ENCODE results near the gene TNS3.

Gene TNS3

GRCh38 chr7:47375121-47375938 is 206.6 kb downstream of the TNS3 start:
- H3K27me3 ChIP-seq (ENCODE audit: control insufficient read depth, insufficient read depth, low read length): no peaks in the 10 kb centered on the region
- H3K9me3 ChIP-seq (ENCODE audit: control insufficient read depth, low read depth, low read length): no peaks in the 10 kb centered on the region
- no peak overlapping the region for H3K4me3 ChIP-seq (ENCODE audit: low read length)
- peaks cover 27% of the 10 kb centered on the region for H3K4me1 ChIP-seq (ENCODE audit: control insufficient read depth, low read depth, low read length)
- no peaks in the 10 kb centered on the region for H3K36me3 ChIP-seq (ENCODE audit: control insufficient read depth, low read depth, low read length)
- H3K9ac ChIP-seq (ENCODE audit: low read length): no peak overlapping the region
- no peak overlapping the region for H3K27ac ChIP-seq (ENCODE audit: low read length)

GRCh38 chr7:47374538-47374937 is 207.4 kb downstream of the TNS3 start:
- Histone ChIP-seq H3K9me3 (ENCODE audit: control insufficient read depth, low read depth, low read length) (no peaks in the 10 kb centered on the region), H3K4me1 (ENCODE audit: control insufficient read depth, low read depth, low read length) (peaks cover 19% of the 10 kb centered on the region), H3K27me3 (ENCODE audit: control insufficient read depth, insufficient read depth, low read length) (no peaks in the 10 kb centered on the region), H3K9ac (ENCODE audit: low read length) (no peak overlapping the region), H3K4me3 (ENCODE audit: low read length) (no peak overlapping the region), H3K36me3 (ENCODE audit: control insufficient read depth, low read depth, low read length) (no peaks in the 10 kb centered on the region), H3K27ac (ENCODE audit: low read length) (no peak overlapping the region)

GRCh38 chr7:47373871-47374451 is 207.9 kb downstream of the TNS3 start:
- Histone ChIP-seq H3K4me3 (ENCODE audit: low read length) (no peak overlapping the region), H3K27me3 (ENCODE audit: control insufficient read depth, insufficient read depth, low read length) (no peaks in the 10 kb centered on the region), H3K9me3 (ENCODE audit: control insufficient read depth, low read depth, low read length) (no peaks in the 10 kb centered on the region), H3K36me3 (ENCODE audit: control insufficient read depth, low read depth, low read length) (no peaks in the 10 kb centered on the region), H3K9ac (ENCODE audit: low read length) (no peak overlapping the region), H3K27ac (ENCODE audit: low read length) (no peak overlapping the region), H3K4me1 (ENCODE audit: control insufficient read depth, low read depth, low read length) (peaks cover 16% of the 10 kb centered on the region)

GRCh38 chr7:47371733-47372368 is 210.1 kb downstream of the TNS3 start:
- Histone ChIP-seq H3K36me3 (ENCODE audit: control insufficient read depth, low read depth, low read length) (no peaks in the 10 kb centered on the region), H3K9me3 (ENCODE audit: control insufficient read depth, low read depth, low read length) (no peaks in the 10 kb centered on the region), H3K4me3 (ENCODE audit: low read length) (no peak overlapping the region), H3K27ac (ENCODE audit: low read length) (no peak overlapping the region), H3K4me1 (ENCODE audit: control insufficient read depth, low read depth, low read length) (peaks cover 16% of the 10 kb centered on the region), H3K27me3 (ENCODE audit: control insufficient read depth, insufficient read depth, low read length) (no peaks in the 10 kb centered on the region), H3K9ac (ENCODE audit: low read length) (no peak overlapping the region)

DNA sequence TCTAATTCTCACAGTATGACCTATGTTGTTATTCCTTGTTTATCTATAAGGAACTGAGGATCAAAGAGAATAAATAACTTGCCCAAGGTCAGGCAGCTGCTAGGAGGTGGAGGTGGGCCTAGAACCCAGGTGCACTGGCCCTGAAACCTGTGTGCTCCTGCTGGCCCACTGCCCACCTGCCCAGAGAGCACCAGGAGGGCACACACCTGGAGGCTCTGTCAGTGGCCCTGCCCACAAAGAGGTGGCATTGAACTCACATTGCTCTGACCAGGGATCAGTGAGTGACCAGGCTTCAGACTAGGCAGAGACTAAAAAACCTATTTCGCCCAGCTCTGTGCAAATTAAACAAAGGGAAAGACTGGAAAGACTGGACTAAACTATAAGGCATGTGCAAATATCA is 210.6 kb downstream of the TNS3 start:
- Histone ChIP-seq H3K36me3 (ENCODE audit: control insufficient read depth, low read depth, low read length) (no peaks in the 10 kb centered on the region), H3K9me3 (ENCODE audit: control insufficient read depth, low read depth, low read length) (no peaks in the 10 kb centered on the region), H3K4me1 (ENCODE audit: control insufficient read depth, low read depth, low read length) (peaks cover 16% of the 10 kb centered on the region), H3K9ac (ENCODE audit: low read length) (no peak overlapping the region), H3K27ac (ENCODE audit: low read length) (no peak overlapping the region), H3K4me3 (ENCODE audit: low read length) (no peak overlapping the region), H3K27me3 (ENCODE audit: control insufficient read depth, insufficient read depth, low read length) (no peaks in the 10 kb centered on the region)

DNA sequence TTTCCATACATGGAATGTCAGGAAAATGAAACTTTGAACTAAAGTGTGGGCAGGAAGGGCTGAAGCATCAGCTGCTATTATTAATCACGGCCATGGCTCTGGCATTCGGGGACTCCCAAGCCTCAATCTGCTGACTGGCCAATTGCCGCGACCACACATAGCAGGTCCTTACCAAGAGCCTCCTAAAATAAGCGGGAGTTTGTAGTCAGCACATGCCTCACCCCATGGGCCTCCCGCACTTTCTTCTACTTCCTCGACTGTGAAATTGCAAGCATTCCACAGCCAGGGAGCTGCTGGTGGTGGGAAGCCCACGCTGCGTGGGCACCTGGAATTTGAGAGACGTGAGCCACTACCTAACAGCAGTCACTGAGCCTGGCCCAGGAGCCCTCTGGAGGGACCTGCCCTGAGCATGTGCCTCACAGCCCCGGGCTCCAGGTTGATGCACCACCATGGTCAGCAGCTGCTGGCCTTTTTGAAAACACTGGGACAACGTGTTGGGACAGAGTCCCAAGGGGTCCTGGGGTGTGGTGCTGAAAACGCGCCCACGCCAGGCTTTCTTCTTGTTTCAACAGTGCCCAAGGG is 211.4 kb downstream of the TNS3 start:
- H3K36me3 ChIP-seq (ENCODE audit: control insufficient read depth, low read depth, low read length): no peaks in the 10 kb centered on the region
- H3K4me1 ChIP-seq (ENCODE audit: control insufficient read depth, low read depth, low read length): peaks cover 16% of the 10 kb centered on the region
- no peak overlapping the region for H3K27ac ChIP-seq (ENCODE audit: low read length)
- H3K9me3 ChIP-seq (ENCODE audit: control insufficient read depth, low read depth, low read length): no peaks in the 10 kb centered on the region
- H3K9ac ChIP-seq (ENCODE audit: low read length): no peak overlapping the region
- no peaks in the 10 kb centered on the region for H3K27me3 ChIP-seq (ENCODE audit: control insufficient read depth, insufficient read depth, low read length)
- no peak overlapping the region for H3K4me3 ChIP-seq (ENCODE audit: low read length)

DNA sequence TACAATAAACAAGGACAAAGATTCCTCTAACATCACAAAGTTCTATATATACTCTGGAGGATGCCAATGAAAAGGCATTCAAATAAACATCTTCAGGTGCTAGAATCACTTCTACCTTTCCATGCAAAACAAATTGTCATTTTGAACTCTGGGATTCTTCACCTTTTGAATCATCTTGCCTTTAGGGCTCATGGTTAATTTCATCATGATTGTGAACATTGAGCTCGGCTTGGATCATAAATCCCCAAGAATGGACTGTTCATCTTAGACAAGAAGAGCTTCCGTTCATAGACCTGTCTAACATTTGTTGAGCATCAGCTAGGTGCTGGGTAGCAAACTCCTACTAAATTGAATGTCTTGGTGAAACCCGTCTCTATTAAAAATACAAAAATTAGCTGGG is 212.2 kb downstream of the TNS3 start:
- Histone ChIP-seq H3K36me3 (ENCODE audit: control insufficient read depth, low read depth, low read length) (no peaks in the 10 kb centered on the region), H3K27ac (ENCODE audit: low read length) (no peak overlapping the region), H3K27me3 (ENCODE audit: control insufficient read depth, insufficient read depth, low read length) (no peaks in the 10 kb centered on the region), H3K4me3 (ENCODE audit: low read length) (no peak overlapping the region), H3K9me3 (ENCODE audit: control insufficient read depth, low read depth, low read length) (no peaks in the 10 kb centered on the region), H3K4me1 (ENCODE audit: control insufficient read depth, low read depth, low read length) (peaks cover 16% of the 10 kb centered on the region), H3K9ac (ENCODE audit: low read length) (no peak overlapping the region)

DNA sequence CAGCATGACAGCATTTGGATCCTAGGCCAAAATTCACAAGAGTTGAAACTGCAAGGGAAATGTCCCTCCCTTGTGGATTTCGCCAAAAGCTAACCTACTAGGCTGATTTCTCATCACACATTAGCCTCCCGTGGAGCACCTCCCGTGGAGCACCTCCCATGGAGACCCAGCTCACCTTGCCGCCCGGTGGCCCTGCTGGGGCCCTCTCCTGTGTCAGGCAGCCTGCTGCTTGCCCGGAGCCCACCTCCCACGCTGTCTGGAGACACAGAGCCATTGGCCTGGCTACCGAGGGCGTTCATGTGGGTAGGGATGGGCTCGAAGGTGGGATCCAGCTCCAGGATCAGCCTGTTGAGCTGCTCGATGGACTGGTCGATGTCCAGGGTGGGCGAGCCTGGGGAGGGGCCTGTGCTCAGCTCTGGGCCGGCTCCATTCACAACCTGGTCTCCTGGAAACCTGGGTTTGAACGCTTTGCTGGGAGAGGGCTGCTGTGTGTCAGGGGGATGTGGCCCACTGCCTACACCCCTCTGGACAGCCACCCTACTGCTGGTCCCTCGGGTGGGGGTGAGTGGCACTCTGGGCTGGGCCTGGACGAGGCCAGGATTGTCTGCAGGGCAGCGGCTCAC is 213.6 kb downstream of the TNS3 start:
- H3K4me3 ChIP-seq (ENCODE audit: low read length): no peak overlapping the region
- peaks cover 16% of the 10 kb centered on the region for H3K4me1 ChIP-seq (ENCODE audit: control insufficient read depth, low read depth, low read length)
- no peak overlapping the region for H3K9ac ChIP-seq (ENCODE audit: low read length)
- H3K36me3 ChIP-seq (ENCODE audit: control insufficient read depth, low read depth, low read length): no peaks in the 10 kb centered on the region
- H3K27me3 ChIP-seq (ENCODE audit: control insufficient read depth, insufficient read depth, low read length): no peaks in the 10 kb centered on the region
- no peaks in the 10 kb centered on the region for H3K9me3 ChIP-seq (ENCODE audit: control insufficient read depth, low read depth, low read length)
- H3K27ac ChIP-seq (ENCODE audit: low read length): no peak overlapping the region

DNA sequence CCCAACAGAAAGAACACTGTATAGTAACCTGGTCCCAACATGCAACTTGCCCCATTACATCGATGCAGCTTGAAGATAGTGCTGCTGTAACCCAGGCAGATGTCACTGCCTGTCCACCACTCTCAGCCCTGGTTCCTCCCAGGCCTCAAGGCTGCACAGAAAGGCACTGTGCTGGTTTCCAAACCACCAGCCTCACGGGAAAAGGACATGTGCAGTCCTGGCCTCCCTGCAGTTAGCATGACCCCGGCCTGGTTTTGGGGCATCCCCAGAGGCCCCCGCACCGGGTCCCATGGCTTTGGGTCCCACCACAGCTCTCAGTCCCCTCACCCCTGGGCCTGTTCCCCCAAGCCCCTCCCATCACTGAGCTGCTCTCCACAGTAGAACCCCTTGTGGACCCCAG is 214.5 kb downstream of the TNS3 start:
- Histone ChIP-seq H3K36me3 (ENCODE audit: control insufficient read depth, low read depth, low read length) (no peaks in the 10 kb centered on the region), H3K4me3 (ENCODE audit: low read length) (no peak overlapping the region), H3K9ac (ENCODE audit: low read length) (no peak overlapping the region), H3K4me1 (ENCODE audit: control insufficient read depth, low read depth, low read length) (peaks cover 10% of the 10 kb centered on the region), H3K27me3 (ENCODE audit: control insufficient read depth, insufficient read depth, low read length) (no peaks in the 10 kb centered on the region), H3K9me3 (ENCODE audit: control insufficient read depth, low read depth, low read length) (no peaks in the 10 kb centered on the region), H3K27ac (ENCODE audit: low read length) (no peak overlapping the region)

DNA sequence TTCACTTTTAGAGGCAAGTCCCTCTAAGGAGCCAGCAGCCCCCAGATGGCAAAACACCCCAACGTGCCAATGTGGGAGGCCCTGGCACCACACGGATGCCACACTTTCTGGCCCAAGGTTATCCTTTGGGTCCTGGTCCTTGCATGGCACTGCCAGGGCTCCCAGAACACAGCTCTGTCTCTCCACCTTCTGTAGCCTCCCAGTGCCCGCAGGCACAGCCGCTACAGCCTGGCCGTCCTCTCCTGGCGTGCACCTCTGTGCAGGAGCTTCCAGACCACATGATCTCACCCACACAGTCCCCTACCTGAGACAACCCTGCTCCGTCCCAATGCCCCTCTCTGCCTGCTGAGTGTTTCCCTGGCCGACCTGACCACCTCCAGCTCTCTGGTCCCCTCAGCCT is 215.0 kb downstream of the TNS3 start:
- H3K4me1 ChIP-seq (ENCODE audit: control insufficient read depth, low read depth, low read length): peaks cover 6% of the 10 kb centered on the region
- no peak overlapping the region for H3K9ac ChIP-seq (ENCODE audit: low read length)
- no peaks in the 10 kb centered on the region for H3K9me3 ChIP-seq (ENCODE audit: control insufficient read depth, low read depth, low read length)
- H3K27me3 ChIP-seq (ENCODE audit: control insufficient read depth, insufficient read depth, low read length): no peaks in the 10 kb centered on the region
- no peak overlapping the region for H3K27ac ChIP-seq (ENCODE audit: low read length)
- H3K4me3 ChIP-seq (ENCODE audit: low read length): no peak overlapping the region
- H3K36me3 ChIP-seq (ENCODE audit: control insufficient read depth, low read depth, low read length): no peaks in the 10 kb centered on the region

- no peaks in the 10 kb centered on the region for H3K36me3 ChIP-seq (ENCODE audit: control insufficient read depth, low read depth, low read length)
- no peaks in the 10 kb centered on the region for H3K27me3 ChIP-seq (ENCODE audit: control insufficient read depth, insufficient read depth, low read length)
- no peaks in the 10 kb centered on the region for H3K4me1 ChIP-seq (ENCODE audit: control insufficient read depth, low read depth, low read length)
- no peaks in the 10 kb centered on the region for H3K9me3 ChIP-seq (ENCODE audit: control insufficient read depth, low read depth, low read length)
- no peak overlapping the region for H3K4me3 ChIP-seq (ENCODE audit: low read length)
- H3K27ac ChIP-seq (ENCODE audit: low read length): no peak overlapping the region
- H3K9ac ChIP-seq (ENCODE audit: low read length): no peak overlapping the region
Observed at GRCh38 chr7:47366211-47366610, 215.7 kb downstream of the TNS3 start.
